Ishikawa (cell line): ENCODE data around the gene CTTNBP2.

Experiments used
- CEBPB ChIP-seq: IDR thresholded peaks from 2 replicates; pipeline ENCODE4 v1.6.1; 2012
- CREB1 ChIP-seq: IDR thresholded peaks from 2 replicates; pipeline ENCODE4 v1.6.1; 2012; ENCODE audit warnings: low read depth
- EGR1 ChIP-seq: IDR thresholded peaks from 2 replicates; pipeline ENCODE4 v1.6.1; 2012
- EP300 ChIP-seq: IDR thresholded peaks from 2 replicates; pipeline ENCODE4 v1.6.1; 2012; ENCODE audit warnings: borderline replicate concordance
- FOXM1 ChIP-seq: IDR thresholded peaks from 2 replicates; pipeline ENCODE4 v1.6.1; 2012; ENCODE audit warnings: low read depth, borderline replicate concordance
- MAX ChIP-seq: IDR thresholded peaks from 2 replicates; pipeline ENCODE4 v1.6.1; 2012
- NFIC ChIP-seq: IDR thresholded peaks from 2 replicates; pipeline ENCODE4 v1.6.1; 2012
- RAD21 ChIP-seq: IDR thresholded peaks from 2 replicates; pipeline ENCODE4 v1.6.1; 2012; ENCODE audit warnings: low read depth
- TAF1 ChIP-seq: IDR thresholded peaks from 2 replicates; pipeline ENCODE4 v1.6.1; 2012; ENCODE audit warnings: low read depth, mild to moderate bottlenecking
- TCF12 ChIP-seq: IDR thresholded peaks from 2 replicates; pipeline ENCODE4 v1.6.1; 2012; ENCODE audit warnings: low read depth
- TEAD4 ChIP-seq: IDR thresholded peaks from 2 replicates; pipeline ENCODE4 v1.6.1; 2012
- USF1 ChIP-seq: IDR thresholded peaks from 2 replicates; pipeline ENCODE4 v1.6.1; 2012
- YY1 ChIP-seq: IDR thresholded peaks from 2 replicates; pipeline ENCODE4 v1.6.1; 2012; ENCODE audit warnings: low read depth
- ZBTB7A ChIP-seq: IDR thresholded peaks from 2 replicates; pipeline ENCODE4 v1.6.1; 2012; ENCODE audit warnings: low read depth
- TF ChIP-seq, protein P1 (sequence below): IDR thresholded peaks from 2 replicates; pipeline ENCODE4 v1.6.1; 2012; ENCODE audit warnings: low read depth, mild to moderate bottlenecking

CTTNBP2 gene

DNA sequence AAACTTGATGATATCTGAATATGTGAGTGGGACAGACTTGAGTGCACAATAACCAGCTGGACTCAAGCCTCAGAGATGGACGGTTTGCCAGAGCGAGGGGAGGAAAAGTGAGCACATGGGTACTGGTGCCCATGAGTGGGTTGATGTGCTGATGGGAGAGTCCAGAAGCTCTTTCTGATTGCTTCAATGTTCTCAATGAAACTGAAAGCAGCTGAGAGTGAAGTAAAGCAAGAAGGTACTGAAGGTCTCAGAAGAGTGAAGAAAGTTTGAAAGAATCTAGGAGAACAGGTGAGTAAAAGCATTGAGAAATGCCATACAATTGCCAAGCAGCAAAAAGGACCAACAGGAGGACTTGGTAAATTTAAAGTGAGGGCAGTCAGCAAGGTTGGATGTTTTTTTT is 28.6 kb downstream of the CTTNBP2 start:
- no peak for TF ChIP-seq USF1
- TF ChIP-seq, protein P1, sequence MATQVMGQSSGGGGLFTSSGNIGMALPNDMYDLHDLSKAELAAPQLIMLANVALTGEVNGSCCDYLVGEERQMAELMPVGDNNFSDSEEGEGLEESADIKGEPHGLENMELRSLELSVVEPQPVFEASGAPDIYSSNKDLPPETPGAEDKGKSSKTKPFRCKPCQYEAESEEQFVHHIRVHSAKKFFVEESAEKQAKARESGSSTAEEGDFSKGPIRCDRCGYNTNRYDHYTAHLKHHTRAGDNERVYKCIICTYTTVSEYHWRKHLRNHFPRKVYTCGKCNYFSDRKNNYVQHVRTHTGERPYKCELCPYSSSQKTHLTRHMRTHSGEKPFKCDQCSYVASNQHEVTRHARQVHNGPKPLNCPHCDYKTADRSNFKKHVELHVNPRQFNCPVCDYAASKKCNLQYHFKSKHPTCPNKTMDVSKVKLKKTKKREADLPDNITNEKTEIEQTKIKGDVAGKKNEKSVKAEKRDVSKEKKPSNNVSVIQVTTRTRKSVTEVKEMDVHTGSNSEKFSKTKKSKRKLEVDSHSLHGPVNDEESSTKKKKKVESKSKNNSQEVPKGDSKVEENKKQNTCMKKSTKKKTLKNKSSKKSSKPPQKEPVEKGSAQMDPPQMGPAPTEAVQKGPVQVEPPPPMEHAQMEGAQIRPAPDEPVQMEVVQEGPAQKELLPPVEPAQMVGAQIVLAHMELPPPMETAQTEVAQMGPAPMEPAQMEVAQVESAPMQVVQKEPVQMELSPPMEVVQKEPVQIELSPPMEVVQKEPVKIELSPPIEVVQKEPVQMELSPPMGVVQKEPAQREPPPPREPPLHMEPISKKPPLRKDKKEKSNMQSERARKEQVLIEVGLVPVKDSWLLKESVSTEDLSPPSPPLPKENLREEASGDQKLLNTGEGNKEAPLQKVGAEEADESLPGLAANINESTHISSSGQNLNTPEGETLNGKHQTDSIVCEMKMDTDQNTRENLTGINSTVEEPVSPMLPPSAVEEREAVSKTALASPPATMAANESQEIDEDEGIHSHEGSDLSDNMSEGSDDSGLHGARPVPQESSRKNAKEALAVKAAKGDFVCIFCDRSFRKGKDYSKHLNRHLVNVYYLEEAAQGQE, result no peak

DNA sequence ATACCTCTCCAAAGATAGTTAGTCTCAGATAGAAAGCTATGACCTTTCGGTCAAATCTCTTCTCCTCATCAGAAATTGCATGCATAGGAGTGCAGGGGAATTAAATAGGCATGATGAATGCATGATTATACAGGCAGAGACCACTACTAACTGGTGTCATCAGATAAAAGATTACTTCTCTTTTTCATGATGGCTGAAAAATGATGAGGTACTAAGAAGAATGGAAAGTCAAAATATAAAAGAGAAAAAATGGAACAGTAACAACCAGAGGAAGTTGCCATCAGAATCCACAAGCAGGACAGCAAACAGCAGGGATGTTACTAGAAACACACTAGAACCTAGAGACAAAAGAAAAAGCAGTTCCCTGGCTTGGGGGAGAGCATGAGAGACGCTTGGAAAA is 31.6 kb downstream of the CTTNBP2 start:
- TF ChIP-seq, protein P1, result no peak
- no peak for TF ChIP-seq ZBTB7A
- TF ChIP-seq CEBPB, result no peak
- TF ChIP-seq TCF12, result no peak
- no peak for TF ChIP-seq NFIC
- TF ChIP-seq TEAD4, result no peak
- TF ChIP-seq TAF1, result no peak
- no peak for TF ChIP-seq USF1
- no peak for TF ChIP-seq EGR1
- no peak for TF ChIP-seq RAD21
- no peak for TF ChIP-seq EP300
- TF ChIP-seq YY1, result no peak
- TF ChIP-seq MAX, result no peak
- no peak for TF ChIP-seq FOXM1
- TF ChIP-seq CREB1, result no peak

DNA sequence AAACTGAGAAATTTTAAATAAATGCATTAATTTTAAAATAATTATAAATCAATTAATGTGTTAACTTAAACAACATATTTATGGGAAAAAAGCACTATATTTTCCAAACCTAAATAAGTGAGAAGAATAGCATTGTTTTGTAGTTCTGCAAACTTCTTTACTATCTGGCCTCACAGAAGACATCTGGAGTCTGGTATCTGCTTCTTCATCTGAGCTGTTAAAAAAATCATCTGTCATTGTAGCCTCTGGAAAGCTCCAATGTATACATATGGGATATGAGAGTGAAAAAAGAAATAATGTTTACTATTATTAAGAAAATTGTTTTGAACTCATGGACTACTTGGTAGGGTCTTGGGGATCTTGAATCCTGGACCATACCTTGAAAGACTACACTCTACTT is 32.2 kb downstream of the CTTNBP2 start:
- TF ChIP-seq EP300 (no peak), ZBTB7A (no peak), TEAD4 (no peak), TAF1 (no peak), EGR1 (no peak), YY1 (no peak), CEBPB (no peak)

DNA sequence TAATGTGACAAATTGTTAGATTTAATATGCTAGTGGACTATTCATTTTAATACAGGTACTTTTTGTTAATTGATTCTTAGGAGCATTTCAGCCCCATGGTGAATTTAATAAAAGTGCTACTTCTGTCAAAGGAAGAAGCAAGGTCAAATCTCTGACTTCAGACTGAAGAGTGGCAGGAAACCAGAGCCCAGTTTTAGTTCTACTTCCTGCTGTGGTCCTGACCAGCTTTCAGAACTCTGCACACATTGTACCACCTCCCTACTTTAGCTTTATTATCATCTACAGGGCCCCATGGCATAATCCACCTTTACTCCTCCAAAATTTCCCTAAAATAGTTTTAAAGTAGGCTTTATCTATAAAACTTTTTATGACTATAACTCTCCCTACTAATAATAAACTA is 33.7 kb downstream of the CTTNBP2 start:
- no peak for TF ChIP-seq ZBTB7A

- no peak for TF ChIP-seq USF1
- TF ChIP-seq CREB1, result no peak
- TF ChIP-seq NFIC, result no peak
- no peak for TF ChIP-seq MAX
- TF ChIP-seq RAD21, result no peak
- no peak for TF ChIP-seq EGR1
- no peak for TF ChIP-seq TCF12
- no peak for TF ChIP-seq FOXM1
- TF ChIP-seq TEAD4, result no peak
- TF ChIP-seq YY1, result no peak
Observed at GRCh38 chr7:117837841-117838240, 35.4 kb downstream of the CTTNBP2 start.

- TF ChIP-seq TCF12 (no peak), EGR1 (no peak), TAF1 (no peak), EP300 (no peak), CREB1 (no peak), MAX (no peak), CEBPB (no peak), TEAD4 (no peak), RAD21 (no peak), FOXM1 (no peak), ZBTB7A (no peak), USF1 (no peak), NFIC (no peak), YY1 (no peak)
- TF ChIP-seq, protein P1, result no peak
Observed at GRCh38 chr7:117835016-117835664, 38.1 kb downstream of the CTTNBP2 start.
